ENCODE data around the gene SLC15A4. TPM values are rescaled to one million over a fixed set of nuclear protein-coding genes. Genes with fewer than 3 reads are reported as not detected.

SLC15A4 gene
- total and polyA plus RNA-seq, 2 donors (not counting 3 experiments of a cell fraction or from before 2014, with no cell fraction given), result 19.6 to 24.5 TPM

- no peaks in the 10 kb centered on the region for H3K9me3 ChIP-seq (replicated peaks; ENCODE audit: control insufficient read depth, insufficient read depth, low read length)
- peaks cover 35% of the 10 kb centered on the region for H3K79me2 ChIP-seq (ENCODE audit: control insufficient read depth, insufficient read depth, low read length)
- H3K27ac ChIP-seq (ENCODE audit: insufficient read depth, low read depth, low read length), result no peak overlapping the region
- no peak overlapping the region for H3K4me2 ChIP-seq (ENCODE audit: insufficient read depth, low read length)
- H3K4me1 ChIP-seq (ENCODE audit: control insufficient read depth, extremely low read depth, insufficient read depth, low read length), result peaks cover 20% of the 10 kb centered on the region
- no peak for TF ChIP-seq FOS (IDR thresholded peaks at IDR 0.05; ENCODE audit: borderline replicate concordance, insufficient read depth, low read length)
- no peak for TF ChIP-seq POLR2A (IDR thresholded peaks at IDR 0.05; ENCODE audit: low read depth, low read length)
- TF ChIP-seq, protein P1, sequence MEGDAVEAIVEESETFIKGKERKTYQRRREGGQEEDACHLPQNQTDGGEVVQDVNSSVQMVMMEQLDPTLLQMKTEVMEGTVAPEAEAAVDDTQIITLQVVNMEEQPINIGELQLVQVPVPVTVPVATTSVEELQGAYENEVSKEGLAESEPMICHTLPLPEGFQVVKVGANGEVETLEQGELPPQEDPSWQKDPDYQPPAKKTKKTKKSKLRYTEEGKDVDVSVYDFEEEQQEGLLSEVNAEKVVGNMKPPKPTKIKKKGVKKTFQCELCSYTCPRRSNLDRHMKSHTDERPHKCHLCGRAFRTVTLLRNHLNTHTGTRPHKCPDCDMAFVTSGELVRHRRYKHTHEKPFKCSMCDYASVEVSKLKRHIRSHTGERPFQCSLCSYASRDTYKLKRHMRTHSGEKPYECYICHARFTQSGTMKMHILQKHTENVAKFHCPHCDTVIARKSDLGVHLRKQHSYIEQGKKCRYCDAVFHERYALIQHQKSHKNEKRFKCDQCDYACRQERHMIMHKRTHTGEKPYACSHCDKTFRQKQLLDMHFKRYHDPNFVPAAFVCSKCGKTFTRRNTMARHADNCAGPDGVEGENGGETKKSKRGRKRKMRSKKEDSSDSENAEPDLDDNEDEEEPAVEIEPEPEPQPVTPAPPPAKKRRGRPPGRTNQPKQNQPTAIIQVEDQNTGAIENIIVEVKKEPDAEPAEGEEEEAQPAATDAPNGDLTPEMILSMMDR (IDR thresholded peaks at IDR 0.05; ENCODE audit: extremely low read depth in 1 of 2, insufficient read depth in 1 of 2, low read depth in 1 of 2, low read length in 2 of 2), result no peak
- TF ChIP-seq MAX (IDR thresholded peaks at IDR 0.05; ENCODE audit: insufficient read depth, insufficient read length), result no peak
- no peak for TF ChIP-seq MYC (IDR thresholded peaks at IDR 0.05; ENCODE audit: low read depth, low read length)
- no peak for TF ChIP-seq JUN (IDR thresholded peaks at IDR 0.05; ENCODE audit: borderline replicate concordance, insufficient read depth, insufficient read length, low read depth)
- no peak for TF ChIP-seq GATA2 (IDR thresholded peaks at IDR 0.05; ENCODE audit: insufficient read depth, insufficient read length, low read depth, low read length)
- TF ChIP-seq POLR2AphosphoS5 (IDR thresholded peaks at IDR 0.05; ENCODE audit: insufficient read depth, low read depth, low read length), result no peak
- TF ChIP-seq EZH2 (IDR thresholded peaks at IDR 0.05; ENCODE audit: borderline replicate concordance, low read depth, low read length, severe bottlenecking), result no peak
- no peak overlapping the region for H3K9ac ChIP-seq (replicated peaks; ENCODE audit: extremely low read depth, insufficient read depth, low read length)
- POLR2A ChIA-PET, result no interaction called here
- dilution Hi-C loops (cut with MboI; ENCODE audit: extremely low pct_ligation_motif_present, low sequenced_read_pairs), result no loop called here
- H4K20me1 ChIP-seq (replicated peaks; ENCODE audit: control insufficient read depth, extremely low read depth, insufficient read depth, low read length), result no peaks in the 10 kb centered on the region
- H3K27me3 ChIP-seq (ENCODE audit: control insufficient read depth in 2 of 2, insufficient read depth in 2 of 2, low read length in 2 of 2), result no peaks in the 10 kb centered on the region
- intact Hi-C loops (cut with micrococcal nuclease), result no loop called here
- H2AFZ ChIP-seq (ENCODE audit: low read depth, low read length), result no peak overlapping the region
- FAIRE-seq (no peak), DNase-seq (ENCODE audit: low read depth, low spot score) (no peak)
- peaks cover 7 to 16% of the 10 kb centered on the region in 2 experiments for H3K36me3 ChIP-seq (ENCODE audit: control insufficient read depth in 2 of 2, extremely low read depth in 1 of 2, insufficient read depth in 2 of 2, low read length in 2 of 2)
- CTCF ChIA-PET, result interaction anchor here (1.0 kb wide), 1 partner anchor 17 kb away, joined by 3 read pairs; no protein-coding TSS in a partner anchor
- H3K4me3 ChIP-seq (replicated peaks in 1 of 3; ENCODE audit: insufficient read depth in 1 of 3, low read depth in 1 of 3, low read length in 3 of 3), result no peak overlapping the region
- BruUV-seq (replicated peaks), result no TSS peak
- H3K9me1 ChIP-seq (replicated peaks; ENCODE audit: control insufficient read depth, extremely low read depth, insufficient read depth, low read length), result no peaks in the 10 kb centered on the region
These were observed 19.0 kb downstream of the SLC15A4 start for GRCh38 chr12:128804762-128805161.

Data from endothelial cell of umbilical vein (primary cell).